Peyer's patch (tissue), 4 donors: ENCODE results near the gene ZNF564. TPM values are rescaled to one million over a fixed set of nuclear protein-coding genes. Genes with fewer than 3 reads are reported as not detected.

Experiments used
- DNase-seq, 3 donors: peaks; one replicate each; pipeline ENCODE4 v3.0.0-alpha.2; 2017 to 2019
- H3K27ac ChIP-seq, 4 donors: fragments of 200-600 bp; sonication (generic); one replicate each; pipeline ENCODE4 v1.5.1; 2016 to 2019
- H3K27me3 ChIP-seq, 2 donors: fragments of 200-600 bp; sonication (generic); one replicate each; pipeline ENCODE4 v1.5.1; 2019
- H3K36me3 ChIP-seq, 3 donors: fragments of 200-600 bp; sonication (generic); one replicate each; pipeline ENCODE4 v1.5.1; 2016 to 2019
- H3K4me1 ChIP-seq, 4 donors: fragments of 200-600 bp; sonication (generic); one replicate each; pipeline ENCODE4 v1.5.1; 2016 to 2019
- H3K4me3 ChIP-seq, 4 donors: fragments of 200-600 bp; sonication (generic); 1 replicate in 3 of 4; 2 replicates in 1 of 4; pipeline ENCODE4 v1.5.1; 2016 to 2019; ENCODE audit warnings: mild to moderate bottlenecking in 1 of 4
- H3K9me3 ChIP-seq, 4 donors: fragments of 200-600 bp; sonication (generic); one replicate each; pipeline ENCODE4 v1.5.1; 2016 to 2019; ENCODE audit warnings: mild to moderate bottlenecking in 1 of 4
- POLR2A ChIP-seq, 2 donors: fragments of 450-650 bp; IDR thresholded peaks; one replicate each; pipeline ENCODE4 v1.5.1; 2017; ENCODE audit warnings: antibody characterized with exemption in 2 of 2, mild to moderate bottlenecking in 2 of 2, moderate library complexity in 2 of 2
- total RNA-seq, 4 donors: library from RNA; depleted of rRNA; stranded (reverse); fragments of >200 nt; gene quantifications; one replicate each; pipeline ENCODE4 v1.1.0, GENCODE V29; 2016
- TF ChIP-seq, protein P1 (sequence below), 6 experiments: fragments of 450-650 bp in 4 of 6; fragments of 200-600 bp in 2 of 6; sonication (generic) in 1 of 6; IDR thresholded peaks; one replicate each; pipeline ENCODE4 v1.5.1; 2017 to 2019; ENCODE audit warnings: antibody characterized with exemption in 6 of 6, mild to moderate bottlenecking in 3 of 6, moderate library complexity in 1 of 6

The ZNF564 gene
- total RNA-seq, 4 donors from 2014 or later = 25.2 to 36.9 (median 29.2) TPM

DNA sequence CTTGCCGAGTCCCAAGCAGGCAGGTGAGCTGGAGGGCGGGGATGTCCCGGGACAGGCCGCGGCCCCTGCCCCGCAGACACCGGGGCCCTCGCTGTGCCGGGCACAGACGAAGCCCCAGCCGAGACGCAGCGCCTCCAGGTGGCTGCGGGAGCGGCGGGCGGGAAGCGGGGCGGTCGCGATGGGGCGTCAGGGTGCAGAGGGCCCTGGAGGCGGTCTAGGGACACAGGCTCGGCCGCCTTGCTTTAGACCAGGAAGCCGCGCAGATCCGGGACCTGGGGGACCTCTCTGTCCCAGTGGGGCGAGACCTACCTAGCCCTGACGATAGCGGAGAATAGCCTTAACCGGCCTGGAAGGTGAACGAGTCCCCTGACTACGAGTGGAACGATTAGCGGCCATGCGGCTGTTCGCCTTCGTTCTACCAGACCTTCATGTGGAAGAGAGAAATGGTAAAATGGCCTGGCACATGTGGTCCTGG is 4.2 kb upstream of the ZNF564 start:
- H3K27me3 ChIP-seq = no peaks in the 10 kb centered on the region
- H3K9me3 ChIP-seq = no peaks in the 10 kb centered on the region

DNA sequence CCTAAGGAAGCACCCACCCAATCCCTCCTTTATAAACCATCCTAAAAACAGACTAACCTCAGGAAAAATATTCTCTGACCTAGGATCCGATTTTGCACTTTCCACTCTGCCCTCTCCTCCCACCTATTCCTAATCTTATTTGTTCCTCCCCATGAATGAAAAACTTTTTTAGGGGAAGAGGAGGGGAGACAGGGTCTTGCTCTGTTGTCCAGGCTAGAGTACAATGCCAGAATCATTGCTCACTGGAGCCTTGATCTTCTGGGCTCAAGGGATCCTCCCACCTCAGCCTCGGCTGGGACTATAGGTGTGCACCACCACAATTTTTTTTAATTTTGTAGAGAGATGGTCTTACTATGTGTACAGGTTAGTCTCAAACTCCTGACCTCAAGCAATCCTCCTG is 4.4 kb downstream of the ZNF564 start:
- Histone ChIP-seq H3K36me3 (peaks cover 0 to 65% (median 0%) of the 10 kb centered on the region in 3 donors), H3K27ac (no peak overlapping the region), H3K4me1 (peaks cover 0 to 17% (median 5%) of the 10 kb centered on the region in 4 donors), H3K27me3 (no peaks in the 10 kb centered on the region), H3K9me3 (peaks cover 0 to 21% (median 0%) of the 10 kb centered on the region in 4 donors), H3K4me3 (no peak overlapping the region)
- no peak for DNase-seq
- TF ChIP-seq, protein P1, sequence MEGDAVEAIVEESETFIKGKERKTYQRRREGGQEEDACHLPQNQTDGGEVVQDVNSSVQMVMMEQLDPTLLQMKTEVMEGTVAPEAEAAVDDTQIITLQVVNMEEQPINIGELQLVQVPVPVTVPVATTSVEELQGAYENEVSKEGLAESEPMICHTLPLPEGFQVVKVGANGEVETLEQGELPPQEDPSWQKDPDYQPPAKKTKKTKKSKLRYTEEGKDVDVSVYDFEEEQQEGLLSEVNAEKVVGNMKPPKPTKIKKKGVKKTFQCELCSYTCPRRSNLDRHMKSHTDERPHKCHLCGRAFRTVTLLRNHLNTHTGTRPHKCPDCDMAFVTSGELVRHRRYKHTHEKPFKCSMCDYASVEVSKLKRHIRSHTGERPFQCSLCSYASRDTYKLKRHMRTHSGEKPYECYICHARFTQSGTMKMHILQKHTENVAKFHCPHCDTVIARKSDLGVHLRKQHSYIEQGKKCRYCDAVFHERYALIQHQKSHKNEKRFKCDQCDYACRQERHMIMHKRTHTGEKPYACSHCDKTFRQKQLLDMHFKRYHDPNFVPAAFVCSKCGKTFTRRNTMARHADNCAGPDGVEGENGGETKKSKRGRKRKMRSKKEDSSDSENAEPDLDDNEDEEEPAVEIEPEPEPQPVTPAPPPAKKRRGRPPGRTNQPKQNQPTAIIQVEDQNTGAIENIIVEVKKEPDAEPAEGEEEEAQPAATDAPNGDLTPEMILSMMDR (IDR thresholded peaks at IDR 0.05) = no peak
- TF ChIP-seq POLR2A (IDR thresholded peaks at IDR 0.05) = no peak

More for the DNA sequence above, 4.2 kb upstream of the ZNF564 start:
- no peak for TF ChIP-seq POLR2A (IDR thresholded peaks at IDR 0.05)
- TF ChIP-seq, protein P1 (IDR thresholded peaks at IDR 0.05) = no peak
- Histone ChIP-seq H3K4me1 (peaks cover 0 to 10% (median 2%) of the 10 kb centered on the region in 4 donors), H3K36me3 (no peaks in the 10 kb centered on the region), H3K4me3 (no peak overlapping the region), H3K27ac (no peak overlapping the region)
- DNase-seq = no peak

DNA sequence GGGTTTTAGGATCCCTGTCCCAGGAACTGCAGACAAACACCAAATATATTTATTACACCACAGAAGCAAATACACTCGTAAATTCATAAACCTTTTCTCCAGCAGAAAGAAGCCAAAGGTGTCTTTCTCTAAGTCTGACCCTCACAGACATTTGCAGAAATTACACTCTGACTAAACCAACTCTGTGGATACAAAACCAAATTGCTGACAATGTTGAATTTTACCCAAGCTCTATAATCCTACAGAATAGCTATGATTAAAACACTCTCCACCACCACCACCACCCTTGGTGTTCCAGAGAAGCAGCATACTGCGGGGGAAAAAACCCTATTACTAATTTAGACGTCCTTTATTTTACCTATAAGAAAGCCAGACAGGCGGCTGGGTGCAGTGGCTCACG is 5.2 kb downstream of the ZNF564 start:
- TF ChIP-seq, protein P1 (IDR thresholded peaks at IDR 0.05) = no peak
- no peak for TF ChIP-seq POLR2A (IDR thresholded peaks at IDR 0.05)
- Histone ChIP-seq H3K27ac (no peak overlapping the region), H3K4me3 (no peak overlapping the region), H3K4me1 (peaks cover 0 to 17% (median 5%) of the 10 kb centered on the region in 4 donors), H3K27me3 (no peaks in the 10 kb centered on the region), H3K36me3 (peaks cover 0 to 73% (median 0%) of the 10 kb centered on the region in 3 donors), H3K9me3 (peaks cover 0 to 23% (median 0%) of the 10 kb centered on the region in 4 donors)
- DNase-seq = no peak

DNA sequence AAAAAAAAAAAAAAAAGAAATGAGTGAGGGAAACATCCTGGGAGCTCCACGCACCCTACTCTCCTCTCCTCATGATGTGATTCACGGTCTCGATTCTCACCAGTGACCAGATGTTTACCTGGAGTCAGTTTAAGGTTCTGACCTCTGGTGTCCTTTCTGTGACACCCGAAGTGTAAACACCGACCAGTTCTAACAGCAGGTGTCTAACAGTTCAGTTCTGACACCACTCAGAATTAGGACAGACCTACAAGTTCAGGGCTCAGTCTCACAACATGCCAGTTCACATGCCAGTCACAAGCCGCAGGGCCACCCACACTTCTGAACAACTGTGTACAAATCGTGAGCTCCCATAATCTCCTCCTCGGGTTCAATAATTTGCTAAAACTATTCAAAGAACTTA is 6.0 kb downstream of the ZNF564 start:
- no peak for DNase-seq
- peaks cover 0 to 14% (median 4%) of the 10 kb centered on the region in 4 donors for H3K4me1 ChIP-seq
- H3K4me3 ChIP-seq = no peak overlapping the region
- H3K36me3 ChIP-seq = peaks cover 0 to 81% (median 0%) of the 10 kb centered on the region in 3 donors
- H3K9me3 ChIP-seq = peaks cover 0 to 28% (median 0%) of the 10 kb centered on the region in 4 donors
- H3K27me3 ChIP-seq = no peaks in the 10 kb centered on the region
- H3K27ac ChIP-seq = no peak overlapping the region
- TF ChIP-seq POLR2A (IDR thresholded peaks at IDR 0.05) = no peak
- TF ChIP-seq, protein P1 (IDR thresholded peaks at IDR 0.05) = no peak

DNA sequence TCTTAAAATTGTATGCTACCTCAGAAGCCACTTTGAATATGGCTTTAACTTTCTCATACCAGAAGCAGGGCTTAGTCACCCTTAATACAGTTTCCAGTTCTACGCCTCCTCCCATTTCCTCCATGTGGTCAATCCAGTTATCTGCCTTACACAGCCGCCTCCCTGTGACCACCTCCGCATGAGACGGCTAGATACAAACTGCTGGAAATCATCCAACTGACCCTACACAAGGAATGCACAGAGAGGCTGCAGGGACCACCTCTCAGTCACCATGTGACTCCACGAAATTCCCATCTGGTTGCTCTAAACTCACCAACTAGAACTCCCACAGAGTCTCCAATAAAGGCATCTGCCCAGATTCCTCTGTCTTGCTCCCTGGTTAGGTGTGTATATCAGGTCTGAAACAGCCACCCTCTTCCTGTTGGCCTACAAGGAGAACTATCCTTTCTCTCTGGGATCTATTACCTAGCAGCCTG is 6.8 kb downstream of the ZNF564 start:
- DNase-seq = no peak
- TF ChIP-seq, protein P1 (IDR thresholded peaks at IDR 0.05) = no peak
- Histone ChIP-seq H3K27me3 (no peaks in the 10 kb centered on the region), H3K4me3 (no peak overlapping the region), H3K27ac (no peak overlapping the region), H3K9me3 (peaks cover 0 to 28% (median 0%) of the 10 kb centered on the region in 4 donors), H3K36me3 (peaks cover 0 to 86% (median 0%) of the 10 kb centered on the region in 3 donors), H3K4me1 (peaks cover 0 to 6% (median under 1%) of the 10 kb centered on the region in 4 donors)
